ENCODE data around the gene LRRC36.

Gene LRRC36

DNA sequence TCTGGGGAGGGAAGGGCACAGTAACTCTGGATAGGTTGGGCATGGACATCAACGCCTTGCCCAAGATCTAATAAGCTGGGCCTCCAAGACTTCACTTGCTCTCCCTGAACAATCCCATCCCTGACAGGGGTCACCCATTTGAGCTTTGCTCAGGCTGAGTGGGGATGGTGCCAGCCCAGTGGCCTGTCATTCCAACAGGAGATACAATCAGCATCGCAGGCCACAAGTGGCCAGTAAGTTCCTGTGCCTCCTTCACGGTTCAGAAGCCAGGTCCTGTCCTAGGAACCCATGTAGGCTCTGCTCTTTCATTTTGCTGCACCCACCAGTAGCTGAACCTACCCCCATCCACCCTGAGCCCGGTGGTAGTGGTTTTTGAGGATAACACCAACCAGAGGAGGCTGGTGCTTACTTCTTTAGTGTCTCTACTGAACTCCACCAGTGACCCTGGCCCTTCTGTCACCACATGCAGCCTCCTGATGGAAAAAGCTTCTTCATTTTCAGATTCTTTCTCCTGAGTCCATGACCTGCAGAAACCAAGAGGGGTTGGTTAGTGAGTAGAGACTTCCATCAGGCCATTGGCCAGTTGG is 32.4 kb upstream of the LRRC36 start:
- no peak for DNase-seq

DNA sequence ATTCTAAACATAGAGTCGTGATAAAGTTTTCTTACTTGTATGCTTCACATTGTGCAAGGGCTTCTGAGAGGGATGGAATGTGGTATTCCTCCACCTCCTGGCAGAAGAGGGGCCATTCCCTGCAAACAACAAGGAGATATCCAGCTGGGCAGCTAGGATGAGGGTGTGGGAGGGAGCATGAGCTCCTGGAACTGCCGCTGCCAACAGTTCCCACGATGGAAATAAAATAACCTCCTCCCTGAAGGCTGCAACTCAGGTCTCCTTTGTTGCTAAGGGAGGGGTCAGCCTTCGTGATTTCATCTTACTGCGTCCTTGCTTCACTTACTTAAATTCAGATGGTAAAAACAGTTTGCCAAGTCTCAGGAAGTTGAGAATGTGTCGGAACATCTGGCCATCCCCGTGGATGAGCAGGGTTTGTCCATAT is 31.7 kb upstream of the LRRC36 start:
- no peak for DNase-seq

GRCh38 chr16:67296420-67296819 is 30.2 kb upstream of the LRRC36 start:
- no peak for DNase-seq

DNA sequence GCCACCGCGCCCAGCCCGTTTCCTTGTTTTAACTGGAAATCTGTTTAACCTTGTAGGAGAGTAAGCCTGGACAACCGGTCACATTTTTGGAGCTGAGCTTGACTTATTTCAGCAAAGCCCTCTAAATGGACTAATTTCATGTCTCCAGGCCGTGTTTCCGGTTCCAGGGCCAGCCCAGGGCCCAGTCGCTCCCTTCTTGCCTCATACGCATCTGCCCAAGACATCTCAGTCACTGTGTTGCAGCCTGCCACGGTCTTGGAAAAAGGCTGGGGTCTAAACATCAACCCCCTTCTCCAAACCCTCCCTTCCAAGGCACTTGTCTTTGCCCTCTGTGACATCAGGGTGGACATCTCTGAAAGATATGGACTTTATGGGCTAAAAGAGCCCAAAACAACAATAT is 28.3 kb upstream of the LRRC36 start:
- DNase-seq, result no peak

- DNase-seq, result no peak
Observed at GRCh38 chr16:67299269-67299668, 27.3 kb upstream of the LRRC36 start.

GRCh38 chr16:67301080-67301782 is 25.4 kb upstream of the LRRC36 start:
- no peak for DNase-seq

DNA sequence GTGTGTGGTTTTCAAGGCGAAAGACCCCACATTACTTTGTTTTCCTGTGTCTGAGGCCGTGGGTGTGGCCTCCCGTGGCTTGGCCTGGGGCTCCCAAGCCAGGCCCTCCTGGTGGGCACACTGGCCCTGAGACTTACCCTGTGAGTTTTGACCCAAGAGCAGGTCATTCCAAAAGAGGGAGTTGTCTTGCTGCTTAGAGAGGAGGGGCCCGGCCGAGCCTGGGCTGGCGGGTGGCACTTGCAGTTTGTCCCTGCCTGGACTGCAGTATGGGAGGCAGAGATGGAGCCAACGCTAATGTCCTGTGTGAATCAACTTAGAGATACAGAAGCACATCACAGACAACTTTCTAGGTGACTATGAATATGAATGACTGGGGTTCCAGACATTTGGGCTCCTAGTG is 24.5 kb upstream of the LRRC36 start:
- no peak for DNase-seq

DNA sequence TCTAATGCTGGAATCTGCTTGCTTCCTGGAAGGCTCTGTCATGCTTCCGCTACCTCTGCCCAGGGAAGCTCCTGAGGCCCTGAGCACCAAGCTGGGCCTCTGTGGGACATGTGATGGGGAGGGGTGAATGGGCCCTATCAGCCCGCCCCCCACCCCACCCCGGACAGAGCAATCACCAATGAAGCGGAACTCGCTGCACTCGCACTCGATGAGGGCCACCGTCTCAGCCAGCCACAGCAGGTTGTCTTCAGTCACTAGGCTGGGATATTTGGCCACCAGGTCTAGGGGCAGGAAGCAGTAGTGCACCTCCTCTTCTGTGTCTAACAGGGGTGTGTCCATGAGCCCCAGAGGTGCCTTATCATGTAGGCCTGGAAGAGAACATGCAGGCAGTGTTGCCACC is 23.6 kb upstream of the LRRC36 start:
- DNase-seq, result no peak

GRCh38 chr16:67304020-67304419 is 22.6 kb upstream of the LRRC36 start:
- DNase-seq, result no peak

- DNase-seq, result no peak
Observed at GRCh38 chr16:67305216-67306071, 21.2 kb upstream of the LRRC36 start.

DNA sequence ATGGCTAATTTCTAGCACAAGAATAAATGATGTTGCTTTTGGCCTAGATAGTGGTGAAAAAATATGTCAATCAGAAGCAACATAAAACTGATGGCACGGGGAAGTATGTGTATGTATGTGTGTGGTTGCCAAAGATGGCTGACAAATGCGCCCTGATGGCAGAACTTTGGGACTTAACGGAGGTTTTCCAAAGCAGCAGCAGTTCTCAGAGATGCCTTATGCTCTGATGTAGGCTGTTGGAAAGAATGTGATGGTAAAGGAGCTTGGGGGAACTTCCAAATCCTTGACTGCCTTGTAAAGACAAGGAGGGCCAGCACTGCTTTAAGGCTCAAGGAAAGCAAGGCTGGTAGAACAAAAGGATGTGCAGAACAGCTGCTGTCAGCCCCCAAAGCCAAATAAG is 16.1 kb upstream of the LRRC36 start:
- DNase-seq, result no peak

DNA sequence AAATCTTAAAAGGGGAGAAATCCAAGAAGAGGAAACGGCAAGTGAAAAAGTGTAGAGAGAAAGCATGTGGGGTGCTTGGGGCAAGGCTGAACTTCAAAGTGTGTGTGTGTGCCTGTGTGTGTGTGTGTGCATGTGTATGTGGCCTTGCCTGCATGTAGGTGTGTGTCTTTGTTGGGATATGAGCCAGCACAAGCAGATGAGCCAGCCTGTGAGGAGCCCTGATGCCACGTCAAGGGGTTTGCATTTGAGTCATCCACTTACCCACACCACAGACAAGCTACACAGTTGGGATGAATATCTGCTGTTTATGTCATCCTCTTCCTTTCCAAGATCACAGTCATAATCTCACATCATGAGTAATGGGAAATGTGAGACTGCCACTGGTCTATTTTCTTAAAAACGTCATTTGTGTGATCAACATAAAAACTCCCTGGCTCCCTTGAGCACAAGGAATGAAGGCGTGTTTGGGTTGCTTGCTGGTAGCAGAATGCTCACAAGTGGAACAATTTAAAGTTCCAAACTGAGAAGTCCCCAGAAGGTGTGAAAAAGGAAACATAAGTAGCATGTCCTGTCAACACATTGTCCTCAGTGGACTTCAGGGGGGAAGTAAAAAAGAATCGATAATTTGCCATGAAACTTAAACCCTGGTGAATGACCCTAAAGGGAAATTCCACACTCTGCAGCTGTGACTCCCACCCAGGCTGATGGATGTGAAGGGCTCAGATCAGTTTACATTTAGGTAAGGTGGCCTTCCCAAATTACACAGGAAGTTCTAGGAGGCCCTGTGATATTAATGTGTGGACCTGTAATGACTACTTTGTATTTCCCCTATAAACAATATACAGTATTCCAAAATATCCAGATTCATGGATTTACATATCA is 14.8 kb upstream of the LRRC36 start:
- no peak for DNase-seq

GRCh38 chr16:67312719-67313118 is 13.9 kb upstream of the LRRC36 start:
- DNase-seq, result no peak

DNA sequence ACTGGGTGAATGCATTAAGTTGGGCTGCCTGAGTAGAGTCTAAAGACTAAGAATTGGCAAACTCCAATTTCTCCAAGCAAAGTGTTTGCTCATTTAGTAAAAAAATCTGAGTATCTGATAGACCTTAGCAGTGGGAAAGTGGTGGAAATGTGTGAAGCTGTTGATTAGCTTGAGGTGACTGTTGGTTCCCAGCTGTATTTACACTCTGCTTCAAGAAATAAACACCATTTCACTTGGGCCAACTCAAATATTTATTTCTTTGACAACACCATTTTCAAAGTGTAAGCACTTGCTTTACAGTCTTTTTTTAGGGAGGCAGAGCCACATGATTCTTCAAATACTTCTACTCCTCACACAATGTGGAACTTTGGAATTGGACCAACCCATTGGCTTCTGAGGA is 8.8 kb upstream of the LRRC36 start:
- no peak for DNase-seq

DNA sequence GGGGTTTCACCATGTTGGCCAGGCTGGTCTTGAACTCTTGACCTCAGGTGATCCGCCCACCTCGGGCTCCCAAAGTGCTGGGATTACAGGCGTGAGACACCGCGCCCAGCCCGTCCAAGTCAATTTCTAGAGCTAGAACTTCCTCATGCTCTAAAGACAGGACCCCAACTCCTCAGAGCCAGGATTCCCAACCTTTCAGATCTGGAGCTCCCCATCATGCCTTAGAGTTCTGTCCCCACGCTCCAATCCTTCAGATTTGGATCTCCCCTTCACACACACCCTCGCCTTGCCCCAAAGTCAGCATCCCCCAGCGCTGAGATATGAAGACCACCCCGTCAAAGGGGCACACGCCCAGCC is 522 bp upstream of the LRRC36 start:
- DNase-seq, result no peak

- no peak for DNase-seq
Observed at GRCh38 chr16:67327743-67328142, 1.1 kb downstream of the LRRC36 start.

GRCh38 chr16:67329901-67330300 is 3.3 kb downstream of the LRRC36 start:
- no peak for DNase-seq

DNA sequence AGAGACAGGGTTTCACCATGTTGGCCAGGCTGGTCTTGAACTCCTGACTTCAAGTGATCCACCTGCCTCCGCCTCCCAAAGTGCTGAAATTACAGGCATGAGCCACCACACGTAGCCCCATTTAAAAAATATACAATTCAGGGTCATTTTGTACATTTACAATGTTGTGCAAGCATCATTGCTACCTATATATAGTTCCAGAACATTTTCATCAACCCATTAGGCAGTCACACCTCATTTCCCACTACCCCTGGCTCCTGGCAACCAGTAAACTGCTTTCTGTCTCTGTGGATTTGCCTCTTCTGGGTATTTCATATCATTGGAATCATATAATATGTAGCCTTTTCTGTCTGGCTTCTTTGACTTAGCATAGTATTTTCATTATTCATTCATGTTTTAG is 6.7 kb downstream of the LRRC36 start:
- DNase-seq, result no peak

- DNase-seq, result no peak
Observed at GRCh38 chr16:67336116-67336515, 9.5 kb downstream of the LRRC36 start.

- DNase-seq, result no peak
Observed at GRCh38 chr16:67336648-67337047, 10.0 kb downstream of the LRRC36 start.

DNA sequence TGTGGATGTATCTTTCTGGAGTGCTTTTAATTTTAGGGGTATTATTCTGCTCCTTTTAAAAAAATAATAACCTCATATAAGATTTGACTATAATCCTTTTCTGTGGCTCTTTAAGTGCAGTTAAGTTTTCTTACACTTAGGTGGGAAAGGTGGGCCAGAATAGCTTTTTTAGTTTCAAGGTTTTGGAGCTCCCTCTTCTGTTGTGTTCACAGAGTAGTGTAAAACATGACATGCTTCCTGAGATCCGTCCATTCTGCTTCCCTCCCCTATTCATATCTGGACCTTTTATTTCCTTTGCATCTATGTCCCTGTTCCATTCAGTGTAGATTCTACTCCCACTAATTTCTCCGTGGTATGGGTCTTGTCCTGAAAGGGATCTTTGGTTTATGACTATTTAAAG is 12.8 kb downstream of the LRRC36 start:
- DNase-seq, result no peak

DNA sequence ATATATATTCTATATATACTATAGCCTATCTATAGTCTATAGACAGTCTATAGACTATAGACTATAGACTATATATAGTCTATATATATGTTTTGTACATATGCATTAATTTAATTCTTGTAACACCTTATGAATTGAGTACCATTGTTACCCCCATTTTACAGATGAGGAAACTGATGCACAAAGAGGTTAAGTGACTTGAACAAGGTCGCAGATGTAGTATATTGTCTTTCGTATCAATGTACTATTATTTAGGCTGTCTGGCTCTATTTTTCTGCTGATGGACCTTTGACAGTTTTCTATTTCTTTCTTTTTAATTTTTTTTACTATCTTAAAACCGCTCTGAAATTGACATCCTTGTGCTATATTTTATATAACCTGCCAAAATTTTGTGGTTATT is 14.6 kb downstream of the LRRC36 start:
- no peak for DNase-seq

GRCh38 chr16:67342616-67343015 is 16.0 kb downstream of the LRRC36 start:
- DNase-seq, result no peak

Measured in CD4-positive, alpha-beta T cell treated with Interferon gamma for 1 hour (primary cell).